Stimulated activated CD8-positive, alpha-beta memory T cell treated with anti-CD3 and anti-CD28 coated beads, Interleukin-7, amount 100 ng/mL, for 1 hour (primary cell): ENCODE measurements around the gene ARHGEF12.

Source experiments
- DNase-seq, 2 donors: peaks; one replicate each; pipeline ENCODE4 v3.0.0-alpha.2; 2020; ENCODE audit warnings: low read depth in 2 of 2

Gene ARHGEF12

GRCh38 chr11:120536797-120537169 lies 200.6 kb downstream of the ARHGEF12 start:
- DNase-seq = no peak

GRCh38 chr11:120537996-120538395 lies 201.8 kb downstream of the ARHGEF12 start:
- DNase-seq = no peak

- no peak for DNase-seq
These were observed 202.5 kb downstream of the ARHGEF12 start for GRCh38 chr11:120538707-120539106.
